Endothelial cell of umbilical vein (primary cell): Measurements from ENCODE around the gene KDM5B. TPM values are rescaled to one million over a fixed set of nuclear protein-coding genes. Genes with fewer than 3 reads are reported as not detected.

Experiments
- BruUV-seq: library from RNA; stranded (reverse); fragments of 400-500 nt; replicated peaks from 2 replicates; lab custom pipeline; 2021; lab: Mats Ljungman, UMichigan
- CTCF ChIA-PET: fragments of 300-600, 350-600 bp; sonication (Branson Sonifier 250); formaldehyde crosslinking; loops from one replicate; lab custom pipeline; 2021; ENCODE audit warnings: antibody characterized with exemption, inconsistent platforms; lab: Charles Lee
- POLR2A ChIA-PET: fragments of 300-600, 350-600 bp; sonication (Branson Sonifier 250); formaldehyde crosslinking; loops from one replicate; lab custom pipeline; 2021; ENCODE audit warnings: antibody characterized with exemption, inconsistent platforms; lab: Charles Lee
- DNase-seq: peaks from one replicate; pipeline ENCODE4 v3.0.0-alpha.2; 2011; ENCODE audit warnings: low read depth, low spot score
- FAIRE-seq: peaks from 2 replicates; lab custom pipeline; 2011; peaks lifted over from hg19 to GRCh38; lab: Jason Lieb, UNC
- H2AFZ ChIP-seq: 2 replicates; pipeline ENCODE4 v1.6.0; 2012; ENCODE audit warnings: low read depth, low read length, control low read depth, inconsistent platforms
- H3K27ac ChIP-seq: 2 replicates; pipeline ENCODE4 v1.5.1; 2011; ENCODE audit warnings: low read depth, mild to moderate bottlenecking, control low read depth, low read length, moderate library complexity; ENCODE audit not compliant: insufficient read depth
- H3K27me3 ChIP-seq, 2 experiments: 2 replicates each; pipeline versions ENCODE4 v1.6.0 to v1.6.1; 2011; ENCODE audit warnings: low read length in 2 of 2, mixed read lengths in 1 of 2; ENCODE audit not compliant: control insufficient read depth in 2 of 2, insufficient read depth in 2 of 2
- H3K36me3 ChIP-seq, 2 experiments: 2 replicates in 1 of 2; 3 replicates in 1 of 2; pipeline ENCODE4 v1.5.1; 2011; ENCODE audit warnings: low read length in 2 of 2, mild to moderate bottlenecking in 1 of 2, moderate library complexity in 1 of 2; ENCODE audit not compliant: control insufficient read depth in 2 of 2, insufficient read depth in 2 of 2; ENCODE audit errors: extremely low read depth in 1 of 2
- H3K4me1 ChIP-seq: 3 replicates; pipeline ENCODE4 v1.5.1; 2011; ENCODE audit warnings: mild to moderate bottlenecking, low read length; ENCODE audit not compliant: control insufficient read depth, insufficient read depth; ENCODE audit errors: extremely low read depth
- H3K4me2 ChIP-seq: 2 replicates; pipeline ENCODE4 v1.6.1; 2011; ENCODE audit warnings: low read length, control low read depth, mixed read lengths; ENCODE audit not compliant: insufficient read depth
- H3K4me3 ChIP-seq, 3 experiments: fragments of 200-600 bp in 1 of 3; sonication (generic), shearing (Covaris generic) in 1 of 3; replicated peaks in 1 of 3; 2 replicates each; pipeline ENCODE4 v1.5.1; 2011 to 2016; ENCODE audit warnings: control low read depth in 3 of 3, low read length in 3 of 3, mild to moderate bottlenecking in 2 of 3, inconsistent platforms in 1 of 3, low read depth in 1 of 3, moderate library complexity in 1 of 3; ENCODE audit not compliant: insufficient read depth in 1 of 3
- H3K79me2 ChIP-seq: 2 replicates; pipeline ENCODE4 v1.6.0; 2012; ENCODE audit warnings: low read length, inconsistent platforms; ENCODE audit not compliant: control insufficient read depth, insufficient read depth
- H3K9ac ChIP-seq: replicated peaks from 2 replicates; pipeline ENCODE3; 2011; ENCODE audit warnings: low read length, control low read depth; ENCODE audit not compliant: insufficient read depth; ENCODE audit errors: extremely low read depth
- H3K9me1 ChIP-seq: replicated peaks from 3 replicates; pipeline ENCODE4 v1.6.0; 2011; ENCODE audit warnings: mild to moderate bottlenecking, low read length; ENCODE audit not compliant: control insufficient read depth, insufficient read depth; ENCODE audit errors: extremely low read depth
- H3K9me3 ChIP-seq: replicated peaks from 2 replicates; pipeline ENCODE4 v1.5.1; 2012; ENCODE audit warnings: low read length, inconsistent platforms; ENCODE audit not compliant: control insufficient read depth, insufficient read depth
- H4K20me1 ChIP-seq: replicated peaks from 2 replicates; pipeline ENCODE3; 2011; ENCODE audit warnings: mild to moderate bottlenecking, low read length; ENCODE audit not compliant: control insufficient read depth, insufficient read depth; ENCODE audit errors: extremely low read depth
- CTCF ChIP-seq, 2 donors: IDR thresholded peaks; 1 replicate in 1 of 2; 2 replicates in 1 of 2; pipeline ENCODE4 v1.5.1; 2011; ENCODE audit warnings: low read length in 2 of 2, mild to moderate bottlenecking in 2 of 2, moderate library complexity in 2 of 2, control low read depth in 1 of 2, inconsistent platforms in 1 of 2, low read depth in 1 of 2; ENCODE audit not compliant: insufficient read depth in 1 of 2; ENCODE audit errors: extremely low read depth in 1 of 2
- EZH2 ChIP-seq: IDR thresholded peaks from 2 replicates; pipeline ENCODE4 v1.6.1; 2012; ENCODE audit warnings: borderline replicate concordance, low read depth, mild to moderate bottlenecking, moderate library complexity, low read length, inconsistent platforms; ENCODE audit not compliant: severe bottlenecking
- FOS ChIP-seq: IDR thresholded peaks from 2 replicates; pipeline ENCODE4 v1.6.1; 2011; ENCODE audit warnings: mild to moderate bottlenecking, low read length, moderate library complexity, borderline replicate concordance; ENCODE audit not compliant: insufficient read depth
- GATA2 ChIP-seq: IDR thresholded peaks from 2 replicates; pipeline ENCODE4 v1.7.0; 2011; ENCODE audit warnings: low read depth, mild to moderate bottlenecking, moderate library complexity, mixed read lengths, low read length; ENCODE audit not compliant: insufficient read length, insufficient read depth
- JUN ChIP-seq: IDR thresholded peaks from 2 replicates; pipeline ENCODE4 v1.6.1; 2011; ENCODE audit warnings: borderline replicate concordance, low read depth; ENCODE audit not compliant: insufficient read length, insufficient read depth
- MAX ChIP-seq: IDR thresholded peaks from 2 replicates; pipeline ENCODE4 v1.6.1; 2011; ENCODE audit not compliant: insufficient read depth, insufficient read length
- MYC ChIP-seq: IDR thresholded peaks from one replicate; pipeline ENCODE4 v1.6.1; 2011; ENCODE audit warnings: mild to moderate bottlenecking, low read depth, low read length
- POLR2A ChIP-seq: IDR thresholded peaks from 2 replicates; pipeline ENCODE4 v1.6.1; 2012; ENCODE audit warnings: low read depth, mild to moderate bottlenecking, control low read depth, low read length
- POLR2AphosphoS5 ChIP-seq: IDR thresholded peaks from 2 replicates; pipeline ENCODE4 v1.6.1; 2012; ENCODE audit warnings: low read depth, mild to moderate bottlenecking, control low read depth, low read length, moderate library complexity; ENCODE audit not compliant: insufficient read depth
- dilution Hi-C: fragments of 300-500 bp; cut with MboI; formaldehyde crosslinking; loops from one replicate; pipeline ENCODE4 v1.15.0; 2019; ENCODE audit warnings: low sequenced_read_pairs; ENCODE audit not compliant: extremely low pct_ligation_motif_present
- intact Hi-C: fragments of 100-400 bp; cut with micrococcal nuclease; formaldehyde crosslinking; loops from one replicate; pipeline ENCODE4 v1.10.0; 2022
- polyA plus RNA-seq, 4 experiments: library from polyadenylated mRNA; depleted of rRNA in 3 of 4; stranded (reverse) in 3 of 4; unstranded in 1 of 4; fragments of >200 nt; gene quantifications; 2 replicates each; pipeline versions ENCODE4 v1.2.1 to v1.2.3, GENCODE V29; 2011 to 2012; ENCODE audit warnings: missing spikeins in 1 of 4
- total RNA-seq: library from RNA; stranded (reverse); gene quantifications from 2 replicates; pipeline ENCODE4 v1.2.3, GENCODE V29; 2021

The KDM5B gene
- total and polyA plus RNA-seq, 2 donors (not counting 3 experiments of a cell fraction or from before 2014, with no cell fraction given): 25.2 to 65.5 TPM

DNA sequence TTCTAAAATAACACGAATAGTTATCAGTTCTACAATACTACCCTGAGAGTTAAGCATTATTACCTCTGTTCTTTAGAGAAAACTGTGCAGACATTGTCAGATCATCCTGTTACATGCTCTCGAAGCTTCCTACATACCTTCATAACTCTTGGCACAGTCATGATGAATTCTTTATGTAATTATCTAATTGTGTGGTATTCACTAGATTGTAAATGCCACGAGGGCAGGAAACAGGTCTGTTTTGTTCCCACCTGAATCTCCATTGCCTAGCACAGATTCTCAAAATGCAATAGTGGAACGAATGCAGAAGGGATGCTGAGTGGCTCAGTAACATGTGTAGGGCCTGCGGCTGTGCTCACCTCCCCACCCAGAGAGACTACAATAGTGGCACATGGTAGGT lies 101.4 kb downstream of the KDM5B start:
- Histone ChIP-seq H3K27me3 (peaks cover 53 to 57% of the 10 kb centered on the region in 2 experiments), H3K36me3 (no peaks in the 10 kb centered on the region), H3K79me2 (no peaks in the 10 kb centered on the region), H4K20me1 (no peaks in the 10 kb centered on the region), H2AFZ (no peak overlapping the region), H3K4me2 (no peak overlapping the region), H3K9me1 (no peaks in the 10 kb centered on the region), H3K27ac (no peak overlapping the region), H3K4me3 (no peak overlapping the region), H3K9ac (no peak overlapping the region), H3K4me1 (peaks cover 7% of the 10 kb centered on the region), H3K9me3 (no peaks in the 10 kb centered on the region)
- dilution Hi-C loops: no loop called here
- FAIRE-seq (no peak), DNase-seq (no peak)
- TF ChIP-seq POLR2A: no peak
- TF ChIP-seq MYC: no peak
- no peak for TF ChIP-seq MAX
- no peak for TF ChIP-seq JUN
- TF ChIP-seq POLR2AphosphoS5: no peak
- no peak for TF ChIP-seq CTCF (IDR thresholded peaks at IDR 0.05; ENCODE audit: extremely low read depth in 1 of 2, insufficient read depth in 1 of 2, low read depth in 1 of 2, low read length in 2 of 2)
- no peak for TF ChIP-seq FOS
- TF ChIP-seq GATA2: no peak
- TF ChIP-seq EZH2: no peak
- BruUV-seq: no TSS peak
- intact Hi-C loops: no loop called here
- ChIA-PET CTCF (no interaction called here), POLR2A (no interaction called here)
